Ovary (tissue), 1 donor: ENCODE measurements around the gene GOLGB1.

Experiments
- EP300 ChIP-seq: sonication (generic); formaldehyde crosslinking; IDR thresholded peaks from one replicate; pipeline ENCODE4 v1.6.1; 2017; ENCODE audit warnings: antibody characterized with exemption
- POLR2A ChIP-seq: fragments of 450-650 bp; IDR thresholded peaks from one replicate; pipeline ENCODE4 v1.6.1; 2017; ENCODE audit warnings: antibody characterized with exemption, mild to moderate bottlenecking, moderate library complexity

GRCh38 chr3:121796970-121797369 lies 47.4 kb upstream of the GOLGB1 start:
- TF ChIP-seq POLR2A (no peak), EP300 (no peak)
